ENCODE data around the gene LMO1. TPM values are rescaled to one million over a fixed set of nuclear protein-coding genes. Genes with fewer than 3 reads are reported as not detected.

The LMO1 gene
- polyA plus RNA-seq, 1 donor from 2014 or later: not detected

GRCh38 chr11:8250981-8251615 is 12.6 kb downstream of the LMO1 start:
- Mint-ChIP-seq H3K27ac (no peak overlapping the region), H3K36me3 (no peaks in the 10 kb centered on the region), H3K4me3 (no peak overlapping the region), H3K4me1 (peaks cover 0 to 1% (median 0%) of the 10 kb centered on the region in 3 donors), H3K9me3 (no peaks in the 10 kb centered on the region), H3K27me3 (peaks cover 3% of the 10 kb centered on the region)

GRCh38 chr11:8250434-8250833 is 13.2 kb downstream of the LMO1 start:
- peaks cover 0 to 1% (median 0%) of the 10 kb centered on the region in 3 donors for H3K4me1 Mint-ChIP-seq
- H3K9me3 Mint-ChIP-seq: no peaks in the 10 kb centered on the region
- H3K27me3 Mint-ChIP-seq: peaks cover 3% of the 10 kb centered on the region
- H3K36me3 Mint-ChIP-seq: no peaks in the 10 kb centered on the region
- no peak overlapping the region for H3K27ac Mint-ChIP-seq
- no peak overlapping the region for H3K4me3 Mint-ChIP-seq

GRCh38 chr11:8249482-8249881 is 14.2 kb downstream of the LMO1 start:
- peaks cover 0 to 1% (median 0%) of the 10 kb centered on the region in 3 donors for H3K4me1 Mint-ChIP-seq

GRCh38 chr11:8248786-8249185 is 14.9 kb downstream of the LMO1 start:
- H3K9me3 Mint-ChIP-seq: no peaks in the 10 kb centered on the region
- no peaks in the 10 kb centered on the region for H3K36me3 Mint-ChIP-seq
- H3K4me1 Mint-ChIP-seq: peaks cover 0 to 1% (median 0%) of the 10 kb centered on the region in 3 donors
- no peak overlapping the region for H3K27ac Mint-ChIP-seq
- no peak overlapping the region for H3K4me3 Mint-ChIP-seq
- H3K27me3 Mint-ChIP-seq: peaks cover 3% of the 10 kb centered on the region

More at GRCh38 chr11:8249482-8249881, 14.2 kb downstream of the LMO1 start:
- H3K27me3 Mint-ChIP-seq: peaks cover 3% of the 10 kb centered on the region
- H3K27ac Mint-ChIP-seq: no peak overlapping the region
- H3K36me3 Mint-ChIP-seq: no peaks in the 10 kb centered on the region
- no peaks in the 10 kb centered on the region for H3K9me3 Mint-ChIP-seq
- H3K4me3 Mint-ChIP-seq: no peak overlapping the region

- Mint-ChIP-seq H3K27ac (no peak overlapping the region), H3K36me3 (no peaks in the 10 kb centered on the region)
These were observed 16.4 kb downstream of the LMO1 start for GRCh38 chr11:8247312-8247711.

GRCh38 chr11:8243458-8243857 is 20.2 kb downstream of the LMO1 start:
- no peaks in the 10 kb centered on the region for H3K36me3 Mint-ChIP-seq
- no peak overlapping the region for H3K4me3 Mint-ChIP-seq
- no peaks in the 10 kb centered on the region for H3K4me1 Mint-ChIP-seq
- H3K9me3 Mint-ChIP-seq: peaks cover 0 to 2% (median 0%) of the 10 kb centered on the region in 3 donors
- H3K27ac Mint-ChIP-seq: no peak overlapping the region
- H3K27me3 Mint-ChIP-seq: peaks cover 9% of the 10 kb centered on the region

More at GRCh38 chr11:8247312-8247711, 16.4 kb downstream of the LMO1 start:
- Mint-ChIP-seq H3K27me3 (peaks cover 5% of the 10 kb centered on the region), H3K9me3 (no peaks in the 10 kb centered on the region), H3K4me3 (no peak overlapping the region), H3K4me1 (peaks cover 0 to 1% (median 0%) of the 10 kb centered on the region in 3 donors)

- H3K4me3 Mint-ChIP-seq: no peak overlapping the region
- peaks cover 9% of the 10 kb centered on the region for H3K27me3 Mint-ChIP-seq
- H3K9me3 Mint-ChIP-seq: peaks cover 0 to 2% (median 0%) of the 10 kb centered on the region in 3 donors
- H3K36me3 Mint-ChIP-seq: no peaks in the 10 kb centered on the region
- no peaks in the 10 kb centered on the region for H3K4me1 Mint-ChIP-seq
- no peak overlapping the region for H3K27ac Mint-ChIP-seq
These were observed 21.0 kb downstream of the LMO1 start for GRCh38 chr11:8242499-8243280.

- Mint-ChIP-seq H3K27ac (no peak overlapping the region), H3K27me3 (peaks cover 9% of the 10 kb centered on the region), H3K4me1 (no peaks in the 10 kb centered on the region), H3K9me3 (peaks cover 0 to 2% (median 0%) of the 10 kb centered on the region in 3 donors), H3K4me3 (no peak overlapping the region), H3K36me3 (no peaks in the 10 kb centered on the region)
These were observed 21.6 kb downstream of the LMO1 start for GRCh38 chr11:8242118-8242475.

- Mint-ChIP-seq H3K27ac (no peak overlapping the region), H3K4me1 (no peaks in the 10 kb centered on the region)
These were observed 22.1 kb downstream of the LMO1 start for GRCh38 chr11:8241373-8242117.

GRCh38 chr11:8239536-8240228 is 24.0 kb downstream of the LMO1 start:
- no peak overlapping the region for H3K4me3 Mint-ChIP-seq
- H3K27me3 Mint-ChIP-seq: peaks cover 7% of the 10 kb centered on the region
- peaks cover 5 to 10% (median 8%) of the 10 kb centered on the region in 3 donors for H3K4me1 Mint-ChIP-seq
- H3K27ac Mint-ChIP-seq: no peak overlapping the region
- no peaks in the 10 kb centered on the region for H3K36me3 Mint-ChIP-seq
- H3K9me3 Mint-ChIP-seq: peaks cover 0 to 2% (median 2%) of the 10 kb centered on the region in 3 donors

More at GRCh38 chr11:8241373-8242117, 22.1 kb downstream of the LMO1 start:
- H3K27me3 Mint-ChIP-seq: peaks cover 7% of the 10 kb centered on the region
- H3K4me3 Mint-ChIP-seq: no peak overlapping the region
- H3K9me3 Mint-ChIP-seq: peaks cover 0 to 2% (median 2%) of the 10 kb centered on the region in 3 donors
- H3K36me3 Mint-ChIP-seq: no peaks in the 10 kb centered on the region

GRCh38 chr11:8239040-8239439 is 24.6 kb downstream of the LMO1 start:
- H3K27me3 Mint-ChIP-seq: peaks cover 7% of the 10 kb centered on the region
- peaks cover 0 to 2% (median 2%) of the 10 kb centered on the region in 3 donors for H3K9me3 Mint-ChIP-seq
- no peak overlapping the region for H3K27ac Mint-ChIP-seq
- no peaks in the 10 kb centered on the region for H3K36me3 Mint-ChIP-seq
- peaks cover 5 to 12% (median 9%) of the 10 kb centered on the region in 3 donors for H3K4me1 Mint-ChIP-seq
- no peak overlapping the region for H3K4me3 Mint-ChIP-seq

- Mint-ChIP-seq H3K27me3 (peaks cover 6% of the 10 kb centered on the region), H3K4me1 (peaks cover 5 to 12% (median 9%) of the 10 kb centered on the region in 3 donors), H3K27ac (no peak overlapping the region), H3K36me3 (no peaks in the 10 kb centered on the region), H3K9me3 (peaks cover 0 to 2% (median 2%) of the 10 kb centered on the region in 3 donors), H3K4me3 (no peak overlapping the region)
These were observed 26.2 kb downstream of the LMO1 start for GRCh38 chr11:8237453-8237852.

- Mint-ChIP-seq H3K4me3 (no peak overlapping the region), H3K36me3 (no peaks in the 10 kb centered on the region), H3K27me3 (peaks cover 2% of the 10 kb centered on the region), H3K27ac (peak overlapping the region in 1 of 3 donors; percentile 60), H3K4me1 (peaks cover 5 to 12% (median 9%) of the 10 kb centered on the region in 3 donors), H3K9me3 (peaks cover 0 to 2% (median 0%) of the 10 kb centered on the region in 3 donors)
These were observed 27.8 kb downstream of the LMO1 start for GRCh38 chr11:8235925-8236324.

GRCh38 chr11:8234910-8235309 is 28.8 kb downstream of the LMO1 start:
- peaks cover 0 to 2% (median 0%) of the 10 kb centered on the region in 3 donors for H3K9me3 Mint-ChIP-seq
- peaks cover 2% of the 10 kb centered on the region for H3K27me3 Mint-ChIP-seq
- H3K27ac Mint-ChIP-seq: peak overlapping the region in 1 of 3 donors; percentile 59
- H3K4me1 Mint-ChIP-seq: peaks cover 5 to 12% (median 9%) of the 10 kb centered on the region in 3 donors
- peak overlapping the region in 3 of 4 donors; percentile 3 to 49 (median 13) for H3K4me3 Mint-ChIP-seq
- H3K36me3 Mint-ChIP-seq: no peaks in the 10 kb centered on the region

Data from IgD-negative memory B cell (primary cell).